Nephron (organoid): ENCODE measurements around the gene FN1.
"Not testable (repeated sequence)": the region's sequence is repeated elsewhere in the genome, so short reads cannot be mapped to it uniquely, and the experiment has no call there.

Source experiments
- H3K27ac Mint-ChIP-seq, 3 experiments: 2 replicates each; pipeline ENCODE4 v1.8.0; 2020; ENCODE audit warnings: mixed read lengths in 3 of 3, mild to moderate bottlenecking in 2 of 3, moderate library complexity in 1 of 3
- H3K27me3 Mint-ChIP-seq: 2 replicates; pipeline ENCODE4 v1.8.0; 2021; ENCODE audit warnings: low read depth, mild to moderate bottlenecking, moderate library complexity, mixed read lengths
- H3K36me3 Mint-ChIP-seq: 2 replicates; pipeline ENCODE4 v1.8.0; 2020; ENCODE audit warnings: low read depth, mixed read lengths
- H3K4me1 Mint-ChIP-seq: 2 replicates; pipeline ENCODE4 v1.8.0; 2020; ENCODE audit warnings: mixed read lengths
- H3K4me3 Mint-ChIP-seq, 3 experiments: 2 replicates each; pipeline ENCODE4 v1.8.0; 2020; ENCODE audit warnings: mild to moderate bottlenecking in 3 of 3, mixed read lengths in 3 of 3, moderate library complexity in 2 of 3
- H3K9me3 Mint-ChIP-seq: 2 replicates; pipeline ENCODE4 v1.8.0; 2020; ENCODE audit warnings: mixed read lengths
- CTCF ChIP-seq, 3 experiments: fragments of 200-600 bp; sonication (generic); IDR thresholded peaks; one replicate each; pipeline ENCODE4 v1.5.0; 2021; ENCODE audit warnings: antibody characterized with exemption in 3 of 3; ENCODE audit not compliant: unreplicated experiment in 3 of 3

The FN1 gene

GRCh38 chr2:215313255-215313613 is 122.6 kb downstream of the FN1 start:
- H3K27ac Mint-ChIP-seq, result peak overlapping the region; percentile 82 to 98 (median 89)
- peaks cover 21% of the 10 kb centered on the region for H3K4me1 Mint-ChIP-seq
- H3K36me3 Mint-ChIP-seq, result peaks cover 36% of the 10 kb centered on the region
- no peaks in the 10 kb centered on the region for H3K9me3 Mint-ChIP-seq
- peak overlapping the region; percentile 82 to 94 (median 93) for H3K4me3 Mint-ChIP-seq
- no peak for TF ChIP-seq CTCF (IDR thresholded peaks at IDR 0.05; ENCODE audit: unreplicated experiment in 3 of 3)
- no peaks in the 10 kb centered on the region for H3K27me3 Mint-ChIP-seq

- Mint-ChIP-seq H3K27me3 (no peaks in the 10 kb centered on the region), H3K27ac (peak within 1 kb of the TSS; percentile 89 to 98 (median 97)), H3K4me1 (peaks cover 21% of the 10 kb centered on the region), H3K9me3 (no peaks in the 10 kb centered on the region), H3K36me3 (peaks cover 28% of the 10 kb centered on the region), H3K4me3 (peak within 1 kb of the TSS; percentile 89 to 95 (median 95))
- no peak for TF ChIP-seq CTCF (IDR thresholded peaks at IDR 0.05; ENCODE audit: unreplicated experiment in 3 of 3)
Observed at GRCh38 chr2:215311625-215312396, 124.1 kb downstream of the FN1 start, which contains the start of gene ATIC. Gene ATIC (plus strand): TSS chr2:215312059. CDS start chr2:215312143, 84 bp downstream.

DNA sequence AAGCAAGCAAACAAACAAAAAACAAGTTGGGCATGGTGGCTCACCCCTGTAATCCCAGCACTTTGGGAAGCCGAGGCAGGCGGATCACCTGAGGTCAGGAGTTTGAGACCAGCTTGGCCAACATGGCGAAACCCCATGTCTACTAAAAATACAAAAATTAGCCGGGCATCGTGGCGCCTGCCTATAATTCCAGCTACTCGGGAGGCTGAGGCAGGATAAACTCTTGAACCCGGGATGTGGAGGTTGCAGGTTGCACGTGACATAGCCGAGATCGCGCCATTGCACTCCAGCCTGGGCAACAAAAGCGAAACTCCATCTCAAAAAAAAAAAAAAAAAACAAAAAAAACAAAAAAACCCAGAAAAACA is 124.6 kb downstream of the FN1 start:
- peak overlapping the region; percentile 86 to 98 (median 93) for H3K27ac Mint-ChIP-seq
- H3K27me3 Mint-ChIP-seq, H3K9me3 Mint-ChIP-seq: not testable (repeated sequence)
- H3K4me3 Mint-ChIP-seq, result peak overlapping the region; percentile 89 to 95 (median 95)
- H3K4me1 Mint-ChIP-seq, result peaks cover 20% of the 10 kb centered on the region
- peaks cover 26% of the 10 kb centered on the region for H3K36me3 Mint-ChIP-seq
